ENCODE data around the gene ARFGEF2.

- TF ChIP-seq CTCF (IDR thresholded peaks at IDR 0.05; ENCODE audit: low read depth, low read length, poor library complexity, severe bottlenecking) (no peak), EZH2phosphoT487 (IDR thresholded peaks at IDR 0.05; ENCODE audit: borderline replicate concordance, low read length) (no peak)
Observed at GRCh38 chr20:48928832-48929725, 7.6 kb downstream of the ARFGEF2 start.
